Psoas muscle (tissue), 8 donors: ENCODE results near the gene RAP1B. TPM values are rescaled to one million over a fixed set of nuclear protein-coding genes. Genes with fewer than 3 reads are reported as not detected.
A peak's percentile ranks its signal among the peaks of the same experiment; 100 is the strongest.

Experiments used
- ATAC-seq, 4 donors: fragments of 200-7000 bp; cut with Tn5 transposase; one replicate each; pipeline ENCODE4 v1.9.1; 2020; ENCODE audit warnings: moderate library complexity in 3 of 4, mild to moderate bottlenecking in 2 of 4
- DNase-seq, 2 donors: peaks; one replicate each; pipeline ENCODE4 v3.0.0-alpha.2; 2020
- H3K27ac ChIP-seq: fragments of 200-600 bp; one replicate; pipeline ENCODE4 v1.8.0; 2022
- H3K27me3 ChIP-seq, 3 donors: fragments of 200-600 bp in 1 of 3; one replicate each; pipeline versions ENCODE4 v1.6.1 to v1.8.0; 2013 to 2022; ENCODE audit warnings: low read length in 2 of 3, mild to moderate bottlenecking in 2 of 3, moderate library complexity in 1 of 3; ENCODE audit not compliant: insufficient read depth in 3 of 3
- H3K36me3 ChIP-seq, 2 donors: fragments of 200-600 bp in 1 of 2; one replicate each; pipeline versions ENCODE4 v1.6.1 to v1.8.0; 2013 to 2022; ENCODE audit warnings: low read depth in 1 of 2, mild to moderate bottlenecking in 1 of 2, moderate library complexity in 1 of 2; ENCODE audit not compliant: insufficient read depth in 1 of 2
- H3K4me1 ChIP-seq: fragments of 200-600 bp; one replicate; pipeline ENCODE4 v1.8.0; 2022
- H3K4me3 ChIP-seq: fragments of 200-600 bp; one replicate; pipeline ENCODE4 v1.8.0; 2022; ENCODE audit warnings: mild to moderate bottlenecking
- H3K9me3 ChIP-seq: fragments of 200-600 bp; one replicate; pipeline ENCODE4 v1.8.0; 2022
- WGBS, 3 donors: extraction: QIAGEN DNeasy Blood & Tissue Kit; methylation state at CpG; one replicate each; pipeline versions ENCODE4 v1.1.6 to v1.1.7; 2013; 5-methylcytosine and 5-hydroxymethylcytosine counted together
- intact Hi-C, 2 donors: fragments of 100-400 bp; cut with DNase I; formaldehyde crosslinking; loops; one replicate each; pipeline versions ENCODE4 v1.11.0 to v1.14.2; 2022
- long read RNA-seq, 2 donors: library from polyadenylated mRNA; unstranded; transcript quantifications; one replicate each; pipeline ENCODE4 v2.0.0, GENCODE V29; 2021
- polyA plus RNA-seq, 3 donors: library from polyadenylated mRNA; stranded (reverse); fragments of 200-250 nt; gene quantifications; one replicate each; pipeline ENCODE4 v1.2.3, GENCODE V29; 2013
- total RNA-seq, 4 donors: library from RNA; stranded (reverse); fragmentation: NEBNext Ultra II Directional in 2 of 4; extraction: Animal tissue kit (Norgen Biotek cat#: 25700) in 2 of 4; gene quantifications; one replicate each; pipeline versions ENCODE4 v1.2.1 to v1.2.4, GENCODE V29; 2021 to 2023
- TF ChIP-seq, protein P1 (sequence below): fragments of 200-600 bp; IDR thresholded peaks from one replicate; pipeline ENCODE4 v1.8.0; 2022; ENCODE audit warnings: antibody characterized with exemption
- donor health status: healthy with polysubstance abuse.
- donor health status: DM: no; HTN: no; CAD: no; lungs with moderate emphysema.
- donor health status: Bipolar disorder and iron deficiency.
- donor health status: healthy.
- donor health status: DM: yes; HTN: yes; CAD: no.
- donor health status: DM: no; HTN: no; CAD: no.
- donor health status: DM: no; HTN: no; CAD: no.
- donor health status: DM: yes; HTN: yes; CAD: no.

Gene RAP1B
- 10 to 100 TPM; 36.2 to 65.6 (median 54.1) TPM for total RNA-seq
- 10 to 100 TPM; 39.7 to 85.7 (median 69.4) TPM for polyA plus RNA-seq
- long read RNA-seq, donor 1, full-length matches to known transcripts: 32 of 32 reads
- long read RNA-seq, donor 1, partial matches to known transcripts: 0 of 32 reads
- long read RNA-seq, donor 1, other reads (novel, unspliced or antisense): 0 of 32 reads
- long read RNA-seq, donor 2, full-length matches to known transcripts: 61 of 71 reads
- long read RNA-seq, donor 2, partial matches to known transcripts: 1 of 71 reads
- long read RNA-seq, donor 2, other reads (novel, unspliced or antisense): 9 of 71 reads

DNA sequence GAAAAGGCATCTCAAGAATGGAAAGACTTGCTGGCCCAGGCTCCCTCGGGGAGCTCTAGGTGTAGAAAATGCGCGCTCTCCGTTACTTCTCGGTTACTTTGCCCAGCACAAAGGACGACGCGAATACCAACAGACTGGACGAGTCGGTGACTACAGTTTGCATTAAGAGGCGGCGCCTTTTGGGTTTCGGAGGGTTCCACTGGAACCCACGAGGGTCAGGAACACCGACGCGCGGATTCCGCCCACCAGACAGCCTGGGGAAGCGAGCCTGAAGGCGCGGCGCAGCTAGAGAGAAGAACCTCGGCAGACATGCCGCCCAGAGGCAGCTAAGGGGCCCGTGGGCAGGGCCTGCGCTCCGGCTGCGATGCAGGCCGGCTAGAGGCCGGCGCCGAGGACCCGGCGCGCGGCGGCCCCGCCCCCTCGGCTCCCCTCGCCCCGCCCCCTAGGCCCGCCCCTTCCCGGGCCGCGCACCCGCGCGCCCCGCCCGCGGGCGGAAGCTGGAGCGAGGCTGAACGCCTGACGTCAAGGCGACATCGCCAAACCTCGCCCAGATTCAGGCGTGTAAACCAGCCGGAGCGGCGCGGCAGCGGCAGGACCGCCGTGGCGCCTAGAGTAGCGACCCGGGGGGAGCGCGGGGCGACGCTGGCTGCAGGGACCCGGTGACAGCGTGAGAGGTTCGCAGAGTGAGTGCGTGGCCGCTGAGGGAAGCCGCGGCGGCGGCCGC is at the start of gene RAP1B:
RAP1B (plus strand) TSS at position 530 of the 724 bp plus-strand sequence. CDS start 37,826 bp downstream, outside the sequence.
- Histone ChIP-seq H3K4me3 (peak within 1 kb of the TSS; percentile 93), H3K9me3 (no peaks in the 10 kb centered on the region), H3K4me1 (peaks cover 38% of the 10 kb centered on the region), H3K27ac (peak within 1 kb of the TSS; percentile 98), H3K27me3 (no peaks in the 10 kb centered on the region), H3K36me3 (peaks cover 0 to 4% of the 10 kb centered on the region in 2 donors)
- ATAC-seq (peak; percentile 94 to 97 (median 96)), DNase-seq (peak; percentile 88 to 96)
- 0 to 1% (median 1%) methylated on average over 56 to 84 of the region's 84 CpGs for WGBS, 3 donors
- TF ChIP-seq, protein P1, sequence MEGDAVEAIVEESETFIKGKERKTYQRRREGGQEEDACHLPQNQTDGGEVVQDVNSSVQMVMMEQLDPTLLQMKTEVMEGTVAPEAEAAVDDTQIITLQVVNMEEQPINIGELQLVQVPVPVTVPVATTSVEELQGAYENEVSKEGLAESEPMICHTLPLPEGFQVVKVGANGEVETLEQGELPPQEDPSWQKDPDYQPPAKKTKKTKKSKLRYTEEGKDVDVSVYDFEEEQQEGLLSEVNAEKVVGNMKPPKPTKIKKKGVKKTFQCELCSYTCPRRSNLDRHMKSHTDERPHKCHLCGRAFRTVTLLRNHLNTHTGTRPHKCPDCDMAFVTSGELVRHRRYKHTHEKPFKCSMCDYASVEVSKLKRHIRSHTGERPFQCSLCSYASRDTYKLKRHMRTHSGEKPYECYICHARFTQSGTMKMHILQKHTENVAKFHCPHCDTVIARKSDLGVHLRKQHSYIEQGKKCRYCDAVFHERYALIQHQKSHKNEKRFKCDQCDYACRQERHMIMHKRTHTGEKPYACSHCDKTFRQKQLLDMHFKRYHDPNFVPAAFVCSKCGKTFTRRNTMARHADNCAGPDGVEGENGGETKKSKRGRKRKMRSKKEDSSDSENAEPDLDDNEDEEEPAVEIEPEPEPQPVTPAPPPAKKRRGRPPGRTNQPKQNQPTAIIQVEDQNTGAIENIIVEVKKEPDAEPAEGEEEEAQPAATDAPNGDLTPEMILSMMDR: no peak
- intact Hi-C loops: loop anchor here (2.0 to 10.0 kb wide), 5 partner anchors 74 to 253 kb away; partner anchors contain the start of gene NUP107 (in 2 of the 2)

DNA sequence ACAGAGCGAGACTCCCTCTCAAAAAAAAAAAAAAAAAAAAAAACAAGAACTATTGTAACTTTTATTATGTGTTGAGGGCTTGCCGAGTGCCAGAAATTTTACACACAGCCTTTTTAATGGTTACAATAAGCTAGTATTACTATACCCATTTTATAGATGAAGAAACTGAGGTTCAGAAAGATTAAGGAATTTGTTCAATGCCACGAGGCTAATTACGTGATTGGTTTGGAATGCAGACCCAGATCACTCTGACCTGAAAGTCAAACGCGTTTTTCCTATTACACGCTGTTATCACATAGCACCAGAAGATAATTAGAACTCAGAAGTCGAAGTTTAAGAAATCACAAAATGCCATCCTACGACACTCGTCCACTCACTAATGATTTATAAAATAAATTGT is 48.9 kb upstream of the RAP1B start:
- peaks cover 4% of the 10 kb centered on the region for H3K4me1 ChIP-seq
- no peaks in the 10 kb centered on the region for H3K36me3 ChIP-seq
- WGBS, 3 donors: 85 to 90% (median 88%) methylated on average over 10 of the region's 10 CpGs
- H3K27me3 ChIP-seq: no peaks in the 10 kb centered on the region
- no peaks in the 10 kb centered on the region for H3K9me3 ChIP-seq
- DNase-seq (no peak), ATAC-seq (no peak)
- intact Hi-C loops: no loop called here
- no peak overlapping the region for H3K4me3 ChIP-seq
- TF ChIP-seq, protein P1: no peak
- no peak overlapping the region for H3K27ac ChIP-seq

DNA sequence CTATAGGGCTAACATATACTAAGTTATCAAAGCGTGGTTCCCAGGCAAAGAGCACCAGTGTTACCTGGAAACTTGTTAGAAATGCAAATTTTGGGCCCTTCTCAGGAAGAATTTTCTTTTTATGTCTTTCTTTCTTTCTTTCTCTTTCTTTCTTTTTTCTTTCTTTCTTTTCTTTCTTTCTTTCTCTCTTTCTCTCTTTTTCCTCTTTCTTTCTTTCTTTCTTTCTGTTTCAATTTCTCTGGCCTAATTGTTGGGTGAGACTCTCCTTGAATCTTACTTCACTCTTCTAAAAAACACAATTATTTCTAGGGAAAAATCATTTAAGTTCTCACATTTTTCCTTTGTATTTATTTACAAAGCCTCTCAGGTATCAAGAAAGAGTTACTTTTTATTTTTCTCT is 46.5 kb upstream of the RAP1B start:
- ATAC-seq (no peak), DNase-seq (no peak)
- no peaks in the 10 kb centered on the region for H3K9me3 ChIP-seq
- H3K27me3 ChIP-seq: no peaks in the 10 kb centered on the region
- intact Hi-C loops: no loop called here
- H3K4me1 ChIP-seq: peaks cover 4% of the 10 kb centered on the region
- no peak overlapping the region for H3K27ac ChIP-seq
- H3K4me3 ChIP-seq: no peak overlapping the region
- TF ChIP-seq, protein P1: no peak
- no peaks in the 10 kb centered on the region for H3K36me3 ChIP-seq
- 79 to 96% (median 89%) methylated on average over 1 of the region's 1 CpG for WGBS, 3 donors

DNA sequence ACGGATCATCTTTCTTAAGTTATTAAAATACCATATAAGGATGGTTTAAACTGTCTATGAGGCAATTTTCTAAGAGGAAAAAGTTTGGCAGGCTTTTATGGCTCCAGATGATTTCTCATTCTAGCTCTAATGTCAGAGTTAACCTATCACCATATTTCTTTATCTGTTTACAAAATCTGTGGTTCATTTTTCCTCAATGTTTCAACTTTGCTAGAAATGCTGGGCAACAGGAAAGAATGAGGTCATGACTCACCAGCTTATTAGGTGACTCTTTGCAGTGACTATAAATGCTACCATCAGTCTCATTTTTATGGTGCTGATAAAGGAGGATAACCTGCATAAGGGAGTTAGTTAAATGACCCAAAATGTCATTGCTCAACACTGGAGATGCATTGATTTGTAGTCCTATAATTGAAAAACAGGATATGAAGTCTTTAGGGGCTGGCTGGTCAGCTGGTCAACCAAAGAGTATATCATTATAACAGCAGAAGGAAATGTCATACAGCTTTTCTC is 45.3 kb upstream of the RAP1B start:
- no peak for ATAC-seq
- Histone ChIP-seq H3K27me3 (no peaks in the 10 kb centered on the region), H3K9me3 (no peaks in the 10 kb centered on the region), H3K27ac (no peak overlapping the region), H3K4me1 (peaks cover 3% of the 10 kb centered on the region), H3K36me3 (no peaks in the 10 kb centered on the region), H3K4me3 (no peak overlapping the region)
- 40 to 43% (median 41%) methylated on average over 1 of the region's 1 CpG for WGBS, 3 donors
- no peak for DNase-seq
- TF ChIP-seq, protein P1: no peak
- intact Hi-C loops: no loop called here
